A673 (cell line): Measurements from ENCODE around the gene SPTBN4. TPM values are rescaled to one million over a fixed set of nuclear protein-coding genes. Genes with fewer than 3 reads are reported as not detected.

Source experiments
- BruUV-seq: library from RNA; stranded (reverse); fragments of 400-500 nt; replicated peaks from 2 replicates; lab custom pipeline; 2021; lab: Mats Ljungman, UMichigan
- CTCF ChIA-PET: fragments of 300-600 bp; sonication (Branson Sonifier 250); formaldehyde crosslinking; loops from one replicate; lab custom pipeline; 2022; ENCODE audit warnings: antibody characterized with exemption; lab: Charles Lee
- POLR2A ChIA-PET: fragments of 300-600 bp; sonication (Branson Sonifier 250); formaldehyde crosslinking; loops from one replicate; lab custom pipeline; 2022; ENCODE audit warnings: antibody characterized with exemption; ENCODE audit not compliant: low non-redundant PET; lab: Charles Lee
- DNase-seq: peaks from one replicate; pipeline ENCODE4 v3.0.0-alpha.2; 2015; ENCODE audit warnings: low spot score
- H3K27ac ChIP-seq: fragments of 200-600 bp; sonication (generic); 2 replicates; pipeline ENCODE4 v1.5.1; 2016; ENCODE audit warnings: mixed run types, low read depth, mild to moderate bottlenecking, mixed read lengths, antibody characterized with exemption, low read length; ENCODE audit not compliant: poor library complexity, severe bottlenecking
- H3K27me3 ChIP-seq: fragments of 200-600 bp; sonication (generic); replicated peaks from 2 replicates; pipeline ENCODE4 v1.6.1; 2017; ENCODE audit warnings: mixed run types, low read depth, mild to moderate bottlenecking, mixed read lengths, antibody characterized with exemption, low read length; ENCODE audit not compliant: insufficient read depth, poor library complexity
- H3K36me3 ChIP-seq: fragments of 200-600 bp; sonication (generic); 2 replicates; pipeline ENCODE4 v1.6.1; 2016; ENCODE audit warnings: mixed run types, mild to moderate bottlenecking, mixed read lengths, antibody characterized with exemption, low read length; ENCODE audit not compliant: insufficient read depth, poor library complexity, severe bottlenecking
- H3K4me1 ChIP-seq: fragments of 200-600 bp; sonication (generic); 2 replicates; pipeline ENCODE4 v1.6.1; 2017; ENCODE audit warnings: mixed run types, mild to moderate bottlenecking, mixed read lengths, antibody characterized with exemption, low read length; ENCODE audit not compliant: insufficient read depth, poor library complexity, severe bottlenecking
- H3K4me3 ChIP-seq: fragments of 200-600 bp; sonication (generic); 2 replicates; pipeline ENCODE4 v1.5.1; 2016; ENCODE audit warnings: low read depth, mixed run types, mild to moderate bottlenecking, mixed read lengths, low read length; ENCODE audit not compliant: poor library complexity, severe bottlenecking
- H3K9me3 ChIP-seq: fragments of 200-600 bp; sonication (generic); 2 replicates; pipeline ENCODE4 v1.6.1; 2016; ENCODE audit warnings: mixed run types, low read depth, mild to moderate bottlenecking, mixed read lengths, antibody characterized with exemption, low read length; ENCODE audit not compliant: poor library complexity, severe bottlenecking
- CTCF ChIP-seq: fragments of 300-800, 200-600 bp; sonication (generic); conservative IDR thresholded peaks from 2 replicates; pipeline ENCODE4 v1.5.1; 2017; ENCODE audit warnings: low read depth, mild to moderate bottlenecking, antibody characterized with exemption, low read length, moderate library complexity, mixed read lengths
- EZH2 ChIP-seq: fragments of 200-600 bp; sonication (generic); IDR thresholded peaks from 2 replicates; pipeline ENCODE4 v1.6.1; 2017; ENCODE audit warnings: borderline replicate concordance, low read depth, mild to moderate bottlenecking, mixed read lengths, antibody characterized with exemption, low read length; ENCODE audit not compliant: poor library complexity, severe bottlenecking
- intact Hi-C: fragments of 100-400 bp; cut with micrococcal nuclease; formaldehyde crosslinking; loops from one replicate; pipeline ENCODE4 v1.10.0; 2022; ENCODE audit not compliant: unreplicated experiment
- total RNA-seq: library from RNA; stranded (reverse); gene quantifications from 2 replicates; pipeline ENCODE4 v1.2.3, GENCODE V29; 2021

Gene SPTBN4
- total RNA-seq, 1 experiment from 2014 or later, result 0.43 TPM

DNA sequence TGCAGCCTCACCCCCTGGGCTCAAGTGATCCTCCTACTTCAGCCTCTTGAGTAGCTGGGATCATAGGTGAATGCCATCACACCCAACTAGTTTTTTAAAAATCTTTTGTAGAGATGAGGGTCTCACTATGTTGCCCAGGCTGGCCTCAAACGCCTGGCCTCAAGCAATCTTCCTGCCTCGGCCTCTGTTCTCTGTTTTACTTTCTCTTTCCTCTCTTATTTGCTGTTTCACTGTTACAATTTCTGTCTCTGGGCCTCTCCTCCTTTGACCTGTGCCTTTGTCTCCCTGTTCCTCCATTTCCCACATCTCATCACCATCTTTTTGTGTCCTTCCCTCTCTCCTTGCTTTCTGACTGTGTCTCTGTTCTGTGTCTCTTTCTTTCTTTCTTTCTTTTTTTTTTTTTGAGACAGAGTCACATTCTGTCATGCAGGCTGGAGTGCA lies 119.2 kb downstream of the SPTBN4 start:
- Histone ChIP-seq H3K4me3 (no peak overlapping the region), H3K27ac (no peak overlapping the region), H3K9me3 (no peaks in the 10 kb centered on the region), H3K4me1 (no peaks in the 10 kb centered on the region), H3K27me3 (no peaks in the 10 kb centered on the region), H3K36me3 (peaks cover 8% of the 10 kb centered on the region)
- intact Hi-C loops, result no loop called here
- no peak for DNase-seq
- no TSS peak for BruUV-seq
- CTCF ChIA-PET, result interaction anchor here (0.6 to 1.1 kb wide), 2 partner anchors 13 to 302 kb away, joined by 3 to 9 read pairs; no protein-coding TSS in a partner anchor
- POLR2A ChIA-PET, result no interaction called here
- TF ChIP-seq EZH2 (no peak), CTCF (no peak)

DNA sequence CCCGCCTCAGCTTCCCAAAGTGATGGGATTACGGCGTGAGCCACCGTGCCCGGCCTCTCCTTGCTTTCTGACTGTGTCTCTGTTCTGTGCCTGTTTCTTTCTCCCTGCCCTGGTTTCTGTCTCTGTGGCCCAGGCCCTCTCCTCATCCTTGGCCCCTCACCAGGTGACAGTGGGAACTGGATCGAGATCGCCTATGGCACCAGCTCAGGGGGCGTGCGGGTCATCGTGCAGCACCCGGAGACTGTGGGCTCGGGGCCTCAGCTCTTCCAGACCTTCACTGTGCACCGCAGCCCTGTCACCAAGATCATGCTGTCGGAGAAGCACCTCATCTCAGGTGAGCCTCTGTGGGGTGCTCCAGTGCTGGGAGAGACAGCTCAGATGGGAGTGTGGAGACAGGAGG lies 119.8 kb downstream of the SPTBN4 start:
- Histone ChIP-seq H3K9me3 (no peaks in the 10 kb centered on the region), H3K4me1 (no peaks in the 10 kb centered on the region), H3K27me3 (no peaks in the 10 kb centered on the region), H3K36me3 (peaks cover 5% of the 10 kb centered on the region), H3K4me3 (no peak overlapping the region), H3K27ac (no peak overlapping the region)
- POLR2A ChIA-PET, result no interaction called here
- no TSS peak for BruUV-seq
- intact Hi-C loops, result no loop called here
- CTCF ChIA-PET, result no interaction called here
- DNase-seq, result no peak
- TF ChIP-seq CTCF (no peak), EZH2 (no peak)

GRCh38 chr19:40588110-40588854 lies 121.5 kb downstream of the SPTBN4 start:
- H3K27me3 ChIP-seq, result no peaks in the 10 kb centered on the region
- ChIA-PET CTCF (no interaction called here), POLR2A (interaction anchor here (0.6 kb wide), 1 partner anchor 1152 kb away, joined by 3 read pairs; the partner anchor contains the start of gene RPS16)
- peak overlapping the region; percentile 16 for H3K27ac ChIP-seq
- no peak overlapping the region for H3K4me3 ChIP-seq
- intact Hi-C loops, result no loop called here
- no peak for DNase-seq
- no TSS peak for BruUV-seq
- H3K36me3 ChIP-seq, result no peaks in the 10 kb centered on the region
- H3K9me3 ChIP-seq, result no peaks in the 10 kb centered on the region
- TF ChIP-seq CTCF (no peak), EZH2 (no peak)
- no peaks in the 10 kb centered on the region for H3K4me1 ChIP-seq
